ENCODE results near the gene FN1. TPM values are rescaled to one million over a fixed set of nuclear protein-coding genes. Genes with fewer than 3 reads are reported as not detected.

Gene FN1
- 499 and 902 TPM in 2 replicates for total RNA-seq (ENCODE audit: low replicate concordance)
- long read RNA-seq, partial matches to known transcripts, result 253 of 276 reads
- long read RNA-seq, other reads (novel, unspliced or antisense), result 15 of 276 reads

DNA sequence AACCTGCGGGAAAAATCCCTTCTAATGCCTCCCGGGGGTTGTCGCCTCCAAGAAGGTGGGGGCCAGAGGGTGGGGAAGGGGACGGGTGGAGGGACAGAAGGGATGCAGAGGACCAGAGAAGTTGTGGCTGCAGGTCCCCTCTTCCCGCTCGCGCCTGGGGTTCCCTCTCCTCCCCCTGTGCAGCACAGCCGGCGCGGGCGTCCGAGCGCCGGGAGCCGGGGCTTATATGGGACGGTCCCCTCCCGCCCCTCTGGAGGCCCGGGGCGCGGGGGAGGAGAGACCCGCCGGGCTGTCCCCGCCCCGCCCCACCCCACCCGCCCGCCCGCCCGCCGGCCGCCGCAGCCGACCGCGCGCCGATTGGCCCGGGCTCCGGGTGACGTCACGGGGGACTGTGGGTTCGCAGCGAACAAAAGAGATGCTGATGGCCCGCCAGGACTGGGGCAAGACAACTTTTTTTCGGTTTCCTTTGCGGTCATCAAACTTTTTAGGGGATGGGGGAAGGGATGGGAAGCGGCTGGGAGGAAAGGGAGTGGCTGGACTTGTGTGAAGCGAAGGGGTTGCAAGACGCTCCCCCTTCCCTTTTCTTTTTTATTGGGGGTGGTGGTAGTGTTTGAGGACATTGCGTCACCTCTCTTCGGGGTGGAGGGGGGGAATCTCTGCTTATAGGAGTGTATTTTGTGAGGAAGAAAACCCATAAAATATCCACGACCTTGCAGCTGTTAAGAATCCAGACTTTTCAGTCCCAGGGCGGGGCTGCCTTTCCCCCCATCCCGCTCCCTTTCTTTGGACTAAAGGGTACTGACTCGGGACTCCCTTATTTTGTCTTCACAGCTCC, at the start of gene FN1:
TSS of gene FN1 (minus strand) at position 199 of the 835 bp plus-strand sequence. CDS start 266 bp downstream, outside the sequence.
- TF ChIP-seq, protein P1, sequence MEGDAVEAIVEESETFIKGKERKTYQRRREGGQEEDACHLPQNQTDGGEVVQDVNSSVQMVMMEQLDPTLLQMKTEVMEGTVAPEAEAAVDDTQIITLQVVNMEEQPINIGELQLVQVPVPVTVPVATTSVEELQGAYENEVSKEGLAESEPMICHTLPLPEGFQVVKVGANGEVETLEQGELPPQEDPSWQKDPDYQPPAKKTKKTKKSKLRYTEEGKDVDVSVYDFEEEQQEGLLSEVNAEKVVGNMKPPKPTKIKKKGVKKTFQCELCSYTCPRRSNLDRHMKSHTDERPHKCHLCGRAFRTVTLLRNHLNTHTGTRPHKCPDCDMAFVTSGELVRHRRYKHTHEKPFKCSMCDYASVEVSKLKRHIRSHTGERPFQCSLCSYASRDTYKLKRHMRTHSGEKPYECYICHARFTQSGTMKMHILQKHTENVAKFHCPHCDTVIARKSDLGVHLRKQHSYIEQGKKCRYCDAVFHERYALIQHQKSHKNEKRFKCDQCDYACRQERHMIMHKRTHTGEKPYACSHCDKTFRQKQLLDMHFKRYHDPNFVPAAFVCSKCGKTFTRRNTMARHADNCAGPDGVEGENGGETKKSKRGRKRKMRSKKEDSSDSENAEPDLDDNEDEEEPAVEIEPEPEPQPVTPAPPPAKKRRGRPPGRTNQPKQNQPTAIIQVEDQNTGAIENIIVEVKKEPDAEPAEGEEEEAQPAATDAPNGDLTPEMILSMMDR (conservative IDR thresholded peaks at IDR 0.05), result no peak
- peaks cover 6% of the 10 kb centered on the region for H3K9me3 Mint-ChIP-seq
- peaks cover 37% of the 10 kb centered on the region for H3K4me1 Mint-ChIP-seq (ENCODE audit: unreplicated experiment)
- DNase-seq (ENCODE audit: extremely low spot score, unreplicated experiment), result peak; percentile 92
- H3K27ac Mint-ChIP-seq, result peak within 1 kb of the TSS; percentile 86
- peak within 1 kb of the TSS; percentile 94 for H3K4me3 Mint-ChIP-seq
- H3K27me3 Mint-ChIP-seq, result peaks cover 34% of the 10 kb centered on the region
- H3K36me3 Mint-ChIP-seq, result peaks cover 14% of the 10 kb centered on the region

DNA sequence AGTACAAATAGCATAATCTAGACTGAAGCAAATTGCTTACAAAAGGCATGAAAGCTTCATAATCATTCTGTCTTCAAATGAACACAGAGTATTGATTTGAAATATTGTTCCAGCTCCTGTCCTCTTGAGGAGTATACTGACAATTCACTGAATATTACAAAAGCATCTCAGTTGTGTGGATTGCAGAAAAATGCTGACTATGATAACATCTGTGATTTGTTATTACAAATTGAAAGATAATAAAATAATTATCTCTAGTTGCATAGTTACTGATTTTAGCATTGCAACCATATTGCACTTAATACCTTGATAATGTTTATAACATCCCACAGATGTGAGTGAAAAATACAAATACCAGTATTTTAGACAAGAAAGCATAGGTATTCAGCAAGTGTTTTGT, 49.2 kb upstream of the FN1 start:
- H3K4me3 Mint-ChIP-seq, result no peak overlapping the region
- H3K9me3 Mint-ChIP-seq, result peaks cover 5% of the 10 kb centered on the region
- DNase-seq (ENCODE audit: extremely low spot score, unreplicated experiment), result no peak
- no peak overlapping the region for H3K27ac Mint-ChIP-seq
- peaks cover 5% of the 10 kb centered on the region for H3K4me1 Mint-ChIP-seq (ENCODE audit: unreplicated experiment)
- TF ChIP-seq, protein P1 (conservative IDR thresholded peaks at IDR 0.05), result no peak
- H3K36me3 Mint-ChIP-seq, result no peaks in the 10 kb centered on the region
- no peaks in the 10 kb centered on the region for H3K27me3 Mint-ChIP-seq

DNA sequence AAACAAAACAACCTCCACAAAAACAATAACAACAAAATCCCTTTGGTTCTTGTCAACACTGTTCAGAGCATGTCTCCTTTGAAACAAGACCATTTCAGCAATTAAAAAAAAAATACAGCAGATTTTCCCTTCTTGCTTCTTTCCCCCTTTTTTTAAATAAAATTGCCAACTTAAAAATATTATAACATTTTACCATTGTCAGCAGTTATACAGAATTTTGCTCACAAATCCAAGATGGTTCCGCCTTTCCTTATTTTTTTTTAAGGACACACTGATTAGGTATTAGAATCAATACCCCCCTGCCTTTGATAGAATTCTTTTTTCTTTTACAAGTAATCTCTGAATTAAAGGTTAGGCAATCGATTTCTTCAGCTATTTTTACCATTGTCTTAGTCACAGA, 48.7 kb upstream of the FN1 start:
- TF ChIP-seq, protein P1 (conservative IDR thresholded peaks at IDR 0.05), result no peak
- DNase-seq (ENCODE audit: extremely low spot score, unreplicated experiment), result no peak
- no peaks in the 10 kb centered on the region for H3K36me3 Mint-ChIP-seq
- peaks cover 5% of the 10 kb centered on the region for H3K9me3 Mint-ChIP-seq
- no peak overlapping the region for H3K27ac Mint-ChIP-seq
- H3K4me3 Mint-ChIP-seq, result no peak overlapping the region
- H3K4me1 Mint-ChIP-seq (ENCODE audit: unreplicated experiment), result peaks cover 8% of the 10 kb centered on the region
- no peaks in the 10 kb centered on the region for H3K27me3 Mint-ChIP-seq

DNA sequence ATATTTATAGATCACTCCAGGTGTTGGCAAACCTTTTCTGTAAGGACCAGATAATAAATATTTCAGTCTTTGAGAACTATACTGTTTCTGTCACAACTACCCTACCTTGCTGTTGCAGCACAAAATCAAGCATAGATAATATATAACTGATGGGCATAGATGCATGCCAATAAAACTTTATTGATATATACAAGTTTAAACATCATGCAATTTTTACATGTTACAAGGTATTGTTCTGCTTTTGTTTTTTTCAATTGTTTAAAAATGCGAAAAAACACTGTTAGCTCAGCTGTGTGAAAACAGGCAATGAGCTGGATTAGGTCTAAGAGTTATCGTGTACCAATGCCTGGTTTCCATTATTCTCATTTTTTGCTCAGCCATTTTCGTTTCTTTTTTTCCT, 47.6 kb upstream of the FN1 start:
- H3K9me3 Mint-ChIP-seq, result peaks cover 3% of the 10 kb centered on the region
- peaks cover 8% of the 10 kb centered on the region for H3K4me1 Mint-ChIP-seq (ENCODE audit: unreplicated experiment)

DNA sequence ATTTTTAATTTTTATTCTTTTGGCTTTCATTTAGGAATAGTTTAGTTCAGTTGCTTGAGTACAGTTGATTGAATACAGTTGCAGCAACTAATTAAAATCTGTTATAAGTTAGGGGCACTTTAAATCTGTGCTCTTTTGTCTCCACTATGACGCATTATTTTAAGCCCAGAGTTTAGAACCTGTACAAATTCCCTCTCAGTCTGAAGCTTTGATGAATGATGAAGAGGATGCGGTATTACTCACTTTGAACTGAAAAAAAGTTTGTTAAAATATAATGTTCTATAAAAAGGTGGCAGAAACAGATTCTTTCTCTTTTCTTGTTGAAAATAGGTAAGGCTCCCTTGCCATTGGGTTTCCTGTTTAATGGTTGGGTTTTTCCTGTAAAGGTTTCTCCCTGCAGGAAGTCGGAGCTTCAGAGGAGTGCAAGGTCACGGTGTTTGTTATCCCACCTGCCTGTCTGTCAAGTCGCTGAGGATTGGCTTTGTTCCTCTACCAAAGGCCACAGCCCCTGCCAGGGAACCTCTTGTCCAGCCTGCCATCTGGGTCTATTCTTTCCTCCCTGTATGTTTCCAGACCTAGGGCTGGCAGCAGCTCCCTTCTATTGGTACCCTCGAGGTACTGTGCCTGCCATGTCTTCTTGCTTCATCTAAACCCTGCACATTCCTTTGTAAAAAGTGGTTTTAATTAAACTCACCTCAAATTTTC, 43.8 kb upstream of the FN1 start:
- DNase-seq (ENCODE audit: extremely low spot score, unreplicated experiment), result no peak
- H3K36me3 Mint-ChIP-seq, result no peaks in the 10 kb centered on the region
- TF ChIP-seq, protein P1 (conservative IDR thresholded peaks at IDR 0.05), result no peak
- H3K27me3 Mint-ChIP-seq, result no peaks in the 10 kb centered on the region
- peaks cover 8% of the 10 kb centered on the region for H3K4me1 Mint-ChIP-seq (ENCODE audit: unreplicated experiment)
- H3K9me3 Mint-ChIP-seq, result no peaks in the 10 kb centered on the region
- H3K4me3 Mint-ChIP-seq, result no peak overlapping the region
- H3K27ac Mint-ChIP-seq, result no peak overlapping the region

More for the DNA sequence above, 47.6 kb upstream of the FN1 start:
- TF ChIP-seq, protein P1 (conservative IDR thresholded peaks at IDR 0.05), result no peak
- Mint-ChIP-seq H3K27me3 (no peaks in the 10 kb centered on the region), H3K36me3 (no peaks in the 10 kb centered on the region), H3K4me3 (no peak overlapping the region), H3K27ac (no peak overlapping the region)
- no peak for DNase-seq (ENCODE audit: extremely low spot score, unreplicated experiment)
